Activated T-helper 2 cell treated with anti-CD3 and anti-CD28 coated beads, Interferon-gamma antibody, Interleukin-2, Interleukin-4, amounts not matched to agents 10 μg/mL and 5 μg/mL and 100 μg/mL, durations not matched to agents 14 hours and 24 hours and 36 hours (primary cell): ENCODE data around the gene ZFAND4. TPM values are rescaled to one million over a fixed set of nuclear protein-coding genes. Genes with fewer than 3 reads are reported as not detected.
A peak's percentile ranks its signal among the peaks of the same experiment; 100 is the strongest.
"Not testable (repeated sequence)": the region's sequence is repeated elsewhere in the genome, so short reads cannot be mapped to it uniquely, and the experiment has no call there.

Source experiments
- DNase-seq: peaks from one replicate; pipeline ENCODE4 v3.0.0; 2021; ENCODE audit warnings: low spot score
- H3K27ac Mint-ChIP-seq: one replicate; pipeline ENCODE4 v1.8.0; 2021; ENCODE audit warnings: mixed read lengths
- H3K27me3 Mint-ChIP-seq: one replicate; pipeline ENCODE4 v1.8.0; 2021; ENCODE audit warnings: low read depth, mixed read lengths
- H3K36me3 Mint-ChIP-seq: one replicate; pipeline ENCODE4 v1.8.0; 2021; ENCODE audit warnings: low read depth, mixed read lengths
- H3K4me1 Mint-ChIP-seq: one replicate; pipeline ENCODE4 v1.8.0; 2021; ENCODE audit warnings: low read depth, mixed read lengths
- H3K4me3 Mint-ChIP-seq: one replicate; pipeline ENCODE4 v1.8.0; 2021; ENCODE audit warnings: low read depth, mild to moderate bottlenecking, moderate library complexity, mixed read lengths
- H3K9me3 Mint-ChIP-seq: one replicate; pipeline ENCODE4 v1.8.0; 2021; ENCODE audit warnings: mixed read lengths
- intact Hi-C: fragments of 100-400 bp; cut with micrococcal nuclease; formaldehyde crosslinking; loops from one replicate; pipeline ENCODE4 v1.15.1; 2023
- total RNA-seq: library from RNA; stranded (reverse); gene quantifications from 2 replicates; pipeline ENCODE4 v1.2.3, GENCODE V29; 2022

ZFAND4 gene
- total RNA-seq, 1 donor from 2014 or later: 9.3 TPM

DNA sequence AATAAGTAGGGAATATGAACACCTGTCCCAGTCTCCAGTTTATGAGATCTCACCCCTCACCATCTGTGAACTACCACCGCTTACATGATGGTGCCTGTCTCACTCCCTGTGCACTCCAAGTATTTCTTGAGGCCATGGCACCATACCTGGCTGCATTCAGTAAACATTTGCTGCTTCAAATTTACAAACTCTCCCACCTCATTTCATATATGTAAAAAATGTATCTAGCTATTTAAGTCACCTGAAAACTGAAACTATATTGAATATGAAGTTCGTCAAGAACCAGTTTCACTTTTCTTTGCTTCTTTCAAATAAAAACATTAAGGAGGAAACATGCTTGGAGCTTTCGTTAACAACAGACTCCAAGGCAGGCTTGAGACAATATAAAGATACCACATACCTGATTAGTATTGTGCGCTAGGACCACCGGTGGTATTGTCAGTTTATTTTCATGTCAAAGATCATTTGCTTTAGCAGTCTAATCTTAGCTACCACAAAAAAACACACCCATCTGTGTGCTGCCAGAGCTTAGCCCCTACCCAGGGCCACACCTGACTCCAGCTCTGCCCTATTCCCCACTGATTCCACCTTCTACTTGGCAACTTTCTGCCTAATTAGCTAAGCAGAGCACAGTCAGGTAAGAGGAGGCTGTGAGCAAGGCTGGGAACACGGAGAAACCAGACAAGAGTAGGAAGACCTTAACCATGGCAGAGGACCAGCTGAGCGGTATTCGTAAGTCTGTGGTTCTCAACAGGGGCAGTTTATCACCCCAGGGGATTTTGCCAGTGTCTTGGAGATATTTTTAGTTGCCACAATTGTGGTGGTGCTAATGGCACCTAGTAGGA, 92.0 kb downstream of the ZFAND4 start:
- peak overlapping the region; percentile 87 for H3K27ac Mint-ChIP-seq
- peak overlapping the region; percentile 82 for H3K4me3 Mint-ChIP-seq
- H3K27me3 Mint-ChIP-seq: peaks cover 5% of the 10 kb centered on the region
- peaks cover 3% of the 10 kb centered on the region for H3K36me3 Mint-ChIP-seq
- no peak for DNase-seq
- H3K4me1 Mint-ChIP-seq: peaks cover 20% of the 10 kb centered on the region
- peaks cover 6% of the 10 kb centered on the region for H3K9me3 Mint-ChIP-seq
- intact Hi-C loops: loop anchor here (2.0 kb wide), 1 partner anchor 110 kb away; no protein-coding TSS in a partner anchor

DNA sequence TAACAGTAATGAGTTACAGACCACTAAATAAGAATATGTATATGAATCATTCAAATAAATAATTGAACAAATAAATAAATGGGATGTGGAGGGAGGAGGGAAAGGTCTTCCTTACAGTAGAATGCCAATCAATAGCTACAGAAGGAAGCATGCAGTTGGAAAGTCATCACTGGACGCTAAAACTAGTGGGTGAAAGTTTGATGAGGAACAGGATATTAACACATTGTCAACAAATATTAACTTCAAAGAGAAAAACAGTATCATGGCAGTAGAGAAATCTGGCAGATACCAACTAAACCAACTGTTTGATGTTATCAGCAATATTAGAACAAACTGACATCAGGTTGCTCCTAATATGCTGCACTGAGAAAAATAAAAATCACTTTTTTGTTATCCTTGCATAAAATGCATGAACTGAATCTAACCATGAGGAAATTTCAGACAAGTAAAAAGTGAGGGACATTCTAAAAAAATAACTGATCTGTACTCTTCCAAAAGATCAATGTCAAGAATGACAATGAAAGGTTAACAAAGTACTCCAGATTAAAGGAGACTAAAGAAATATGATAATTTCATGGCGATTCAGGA, 94.1 kb downstream of the ZFAND4 start:
- H3K36me3 Mint-ChIP-seq: no peaks in the 10 kb centered on the region
- H3K27ac Mint-ChIP-seq: no peak overlapping the region
- intact Hi-C loops: no loop called here
- H3K4me3 Mint-ChIP-seq: no peak overlapping the region
- peaks cover 20% of the 10 kb centered on the region for H3K4me1 Mint-ChIP-seq
- no peaks in the 10 kb centered on the region for H3K27me3 Mint-ChIP-seq
- H3K9me3 Mint-ChIP-seq: no peaks in the 10 kb centered on the region
- DNase-seq: no peak

DNA sequence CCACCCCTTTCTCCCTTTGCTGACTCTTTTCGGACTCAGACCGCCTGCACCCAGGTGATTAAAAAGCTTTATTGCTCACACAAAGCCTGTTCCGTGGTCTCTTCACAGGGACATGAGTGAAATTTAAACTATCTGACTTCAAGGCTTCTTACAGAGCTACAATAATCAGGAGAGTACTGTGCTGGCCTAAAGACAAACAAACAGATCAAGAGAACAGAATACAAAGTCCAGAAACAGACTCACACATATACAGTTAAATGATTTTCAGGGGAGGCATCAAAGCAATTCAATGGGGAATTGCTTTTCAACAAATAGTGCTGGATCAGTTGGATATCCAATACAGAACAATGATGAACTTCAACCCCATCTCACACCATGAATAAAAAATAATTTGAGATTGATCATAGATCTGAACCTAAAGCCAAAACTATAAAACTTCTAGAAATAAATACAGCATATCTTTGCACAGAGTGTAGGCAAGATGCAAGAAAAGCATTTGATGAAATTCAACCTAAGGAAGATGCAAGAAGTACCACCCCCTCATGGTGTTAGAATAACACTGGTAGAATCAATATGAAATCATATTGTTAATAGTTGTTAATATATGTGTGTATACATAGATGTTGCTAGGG, 96.5 kb downstream of the ZFAND4 start:
- no peaks in the 10 kb centered on the region for H3K27me3 Mint-ChIP-seq
- peaks cover 11% of the 10 kb centered on the region for H3K4me1 Mint-ChIP-seq
- no peaks in the 10 kb centered on the region for H3K36me3 Mint-ChIP-seq
- no peak overlapping the region for H3K27ac Mint-ChIP-seq
- no peaks in the 10 kb centered on the region for H3K9me3 Mint-ChIP-seq
- no peak overlapping the region for H3K4me3 Mint-ChIP-seq
- no peak for DNase-seq
- intact Hi-C loops: no loop called here

DNA sequence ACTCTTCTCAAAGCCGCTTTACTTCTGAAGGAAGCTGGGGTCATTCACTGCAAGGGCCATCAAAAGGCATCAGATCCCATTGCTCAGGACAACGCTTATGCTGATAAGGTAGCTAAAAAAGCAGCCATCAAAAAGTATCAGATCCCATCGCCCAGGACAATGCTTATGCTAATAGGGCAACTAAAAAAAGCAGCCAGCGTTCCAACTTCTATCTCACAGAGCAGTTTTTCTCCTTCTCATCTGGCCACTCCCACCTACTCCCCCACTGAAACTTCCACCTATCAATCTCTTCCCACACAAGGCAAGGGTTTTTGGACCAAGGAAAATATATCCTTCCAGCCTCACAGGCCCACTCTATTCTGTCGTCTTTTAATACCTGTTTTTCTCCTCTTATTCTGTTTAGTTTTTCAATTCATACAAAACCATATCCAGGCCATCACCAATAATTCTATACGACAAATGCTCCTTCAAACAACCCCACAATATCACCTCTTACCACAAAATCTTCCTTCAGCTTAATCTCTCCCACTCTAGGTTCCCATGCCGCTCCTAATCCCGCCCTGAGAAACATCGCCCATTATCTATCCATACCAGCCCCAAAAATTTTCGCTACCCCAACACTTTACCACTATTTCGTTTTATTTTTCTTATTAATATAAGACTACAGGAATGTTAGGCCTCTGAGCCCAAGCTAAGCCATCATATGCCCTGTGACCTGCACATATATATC, 97.4 kb downstream of the ZFAND4 start:
- H3K9me3 Mint-ChIP-seq, H3K27me3 Mint-ChIP-seq, DNase-seq, H3K36me3 Mint-ChIP-seq, H3K4me3 Mint-ChIP-seq, H3K27ac Mint-ChIP-seq, H3K4me1 Mint-ChIP-seq, intact Hi-C loops: not testable (repeated sequence)

DNA sequence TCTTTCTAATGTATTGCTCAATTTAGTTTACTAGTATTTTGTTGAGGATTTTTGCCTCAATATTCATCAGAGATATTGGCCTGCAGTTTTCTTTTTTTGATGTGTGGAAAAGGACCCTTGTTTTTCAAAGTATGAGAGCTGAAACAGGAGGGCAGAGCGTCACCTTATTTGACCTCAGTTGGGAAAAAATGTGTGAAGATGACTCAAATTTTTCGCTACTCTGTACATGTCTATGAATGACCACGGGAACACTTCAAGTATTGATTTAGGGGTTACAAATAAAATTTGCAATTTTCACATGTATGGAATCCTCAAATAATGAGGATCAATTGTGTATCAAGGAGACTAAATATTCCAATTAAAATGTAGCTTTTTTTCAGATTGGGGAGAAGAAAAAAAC, 103.1 kb downstream of the ZFAND4 start:
- Mint-ChIP-seq H3K9me3 (no peaks in the 10 kb centered on the region), H3K27ac (no peak overlapping the region), H3K4me1 (peaks cover 2% of the 10 kb centered on the region), H3K36me3 (no peaks in the 10 kb centered on the region), H3K4me3 (no peak overlapping the region), H3K27me3 (peaks cover 4% of the 10 kb centered on the region)
- DNase-seq: no peak
- intact Hi-C loops: no loop called here

DNA sequence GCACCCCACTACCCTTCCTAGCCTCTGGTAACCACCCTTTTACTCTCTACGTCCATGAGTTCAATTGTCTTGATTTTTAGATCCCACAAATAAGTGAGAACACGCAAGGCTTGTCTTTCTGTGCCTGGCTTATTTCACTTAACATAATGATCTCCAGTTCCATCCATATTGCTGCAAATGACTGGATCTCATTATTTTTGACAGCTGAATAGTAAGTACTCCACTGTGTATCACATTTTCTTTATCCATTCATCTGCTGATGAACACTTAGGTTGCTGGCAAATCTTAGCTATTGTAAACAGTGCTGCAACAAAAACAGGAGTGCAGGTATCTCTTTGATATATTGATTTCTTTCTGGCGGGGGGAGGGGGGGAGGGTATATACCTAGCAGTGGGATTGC, 106.2 kb downstream of the ZFAND4 start:
- peaks cover 4% of the 10 kb centered on the region for H3K27me3 Mint-ChIP-seq
- no peak overlapping the region for H3K4me3 Mint-ChIP-seq
- no peaks in the 10 kb centered on the region for H3K9me3 Mint-ChIP-seq
- H3K4me1 Mint-ChIP-seq: peaks cover 12% of the 10 kb centered on the region
- intact Hi-C loops: no loop called here
- no peak for DNase-seq
- no peak overlapping the region for H3K27ac Mint-ChIP-seq
- no peaks in the 10 kb centered on the region for H3K36me3 Mint-ChIP-seq

Other genes starting within 250 kb of the ZFAND4 start
- 25.0 and 26.8 TPM in 2 replicates for gene WASHC2C, start 54.5 kb upstream of the ZFAND4 start, total RNA-seq
- 32.9 and 33.2 TPM in 2 replicates for gene AGAP4, start 174.7 kb upstream of the ZFAND4 start, total RNA-seq